GM12878 (cell line): ENCODE results near the gene USO1.

Source experiments
- ATF3 ChIP-seq: IDR thresholded peaks from 2 replicates; pipeline ENCODE4 v1.6.1; 2011; ENCODE audit warnings: low read depth, mild to moderate bottlenecking, low read length, moderate library complexity, borderline replicate concordance; ENCODE audit errors: extremely low read depth
- EP300 ChIP-seq, 2 experiments: fragments of 150-350 bp in 1 of 2; IDR thresholded peaks; 2 replicates each; pipeline ENCODE4 v1.6.1; 2011 to 2012; ENCODE audit warnings: low read depth in 2 of 2, low read length in 2 of 2, borderline replicate concordance in 1 of 2, improper control_type of control experiment in 1 of 2, inconsistent platforms in 1 of 2; ENCODE audit not compliant: control insufficient read depth in 1 of 2
- EZH2 ChIP-seq: IDR thresholded peaks from 2 replicates; pipeline ENCODE4 v1.6.1; 2012; ENCODE audit warnings: low read depth, mild to moderate bottlenecking, control low read depth, inconsistent platforms, low read length, borderline replicate concordance; ENCODE audit not compliant: control insufficient read depth
- GABPA ChIP-seq: IDR thresholded peaks from 2 replicates; pipeline ENCODE4 v1.6.1; 2014; ENCODE audit warnings: antibody characterized with exemption, low read depth, mild to moderate bottlenecking, inconsistent platforms
- MXI1 ChIP-seq: fragments of 150-350 bp; IDR thresholded peaks from 2 replicates; pipeline ENCODE4 v1.6.1; 2011; ENCODE audit warnings: low read depth, mild to moderate bottlenecking, inconsistent platforms, low read length, improper control_type of control experiment
- NR2C2 ChIP-seq: IDR thresholded peaks from 2 replicates; pipeline ENCODE4 v1.6.1; 2011; ENCODE audit warnings: borderline replicate concordance, low read depth; ENCODE audit not compliant: control insufficient read depth, insufficient read length
- POLR2A ChIP-seq: IDR thresholded peaks from 2 replicates; pipeline ENCODE4 v1.6.1; 2011; ENCODE audit warnings: low read depth, mild to moderate bottlenecking, low read length
- SUPT20H ChIP-seq: IDR thresholded peaks from 2 replicates; pipeline ENCODE4 v1.6.1; 2011; ENCODE audit warnings: low read depth, mild to moderate bottlenecking, low read length, moderate library complexity, borderline replicate concordance; ENCODE audit not compliant: control insufficient read depth
- ZBTB11 ChIP-seq: fragments of 450-650 bp; formaldehyde crosslinking; IDR thresholded peaks from 2 replicates; pipeline ENCODE4 v1.5.0; 2022; ENCODE audit warnings: mild to moderate bottlenecking, missing genetic modification characterization
- TF ChIP-seq, protein P1 (sequence below), 3 experiments: IDR thresholded peaks in 2 of 3; conservative IDR thresholded peaks in 1 of 3; 2 replicates each; pipeline ENCODE4 v1.5.1; 2011; ENCODE audit warnings: low read depth in 3 of 3, low read length in 3 of 3, mild to moderate bottlenecking in 3 of 3, control low read depth in 2 of 3, moderate library complexity in 2 of 3, inconsistent platforms in 1 of 3, mixed read lengths in 1 of 3; ENCODE audit not compliant: control insufficient read depth in 2 of 3, insufficient read depth in 1 of 3; ENCODE audit errors: extremely low read depth in 1 of 3
- TF ChIP-seq, protein P2 (sequence below): IDR thresholded peaks from 2 replicates; pipeline ENCODE4 v1.6.1; 2012; ENCODE audit warnings: low read depth, low read length, improper control_type of control experiment

GRCh38 chr4:75745161-75745560 is 20.8 kb downstream of the USO1 start:
- TF ChIP-seq, protein P1, sequence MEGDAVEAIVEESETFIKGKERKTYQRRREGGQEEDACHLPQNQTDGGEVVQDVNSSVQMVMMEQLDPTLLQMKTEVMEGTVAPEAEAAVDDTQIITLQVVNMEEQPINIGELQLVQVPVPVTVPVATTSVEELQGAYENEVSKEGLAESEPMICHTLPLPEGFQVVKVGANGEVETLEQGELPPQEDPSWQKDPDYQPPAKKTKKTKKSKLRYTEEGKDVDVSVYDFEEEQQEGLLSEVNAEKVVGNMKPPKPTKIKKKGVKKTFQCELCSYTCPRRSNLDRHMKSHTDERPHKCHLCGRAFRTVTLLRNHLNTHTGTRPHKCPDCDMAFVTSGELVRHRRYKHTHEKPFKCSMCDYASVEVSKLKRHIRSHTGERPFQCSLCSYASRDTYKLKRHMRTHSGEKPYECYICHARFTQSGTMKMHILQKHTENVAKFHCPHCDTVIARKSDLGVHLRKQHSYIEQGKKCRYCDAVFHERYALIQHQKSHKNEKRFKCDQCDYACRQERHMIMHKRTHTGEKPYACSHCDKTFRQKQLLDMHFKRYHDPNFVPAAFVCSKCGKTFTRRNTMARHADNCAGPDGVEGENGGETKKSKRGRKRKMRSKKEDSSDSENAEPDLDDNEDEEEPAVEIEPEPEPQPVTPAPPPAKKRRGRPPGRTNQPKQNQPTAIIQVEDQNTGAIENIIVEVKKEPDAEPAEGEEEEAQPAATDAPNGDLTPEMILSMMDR (IDR thresholded peaks at IDR 0.05 in 2 of 3, conservative IDR thresholded peaks at IDR 0.05 in 1 of 3; ENCODE audit: control insufficient read depth in 2 of 3, extremely low read depth in 1 of 3, insufficient read depth in 1 of 3, low read depth in 3 of 3, low read length in 3 of 3) = no peak
- TF ChIP-seq POLR2A = no peak
- TF ChIP-seq EP300 (IDR thresholded peaks at IDR 0.05; ENCODE audit: borderline replicate concordance in 1 of 2, control insufficient read depth in 1 of 2, low read depth in 2 of 2, low read length in 2 of 2) = no peak
- TF ChIP-seq NR2C2 = no peak
- no peak for TF ChIP-seq ZBTB11
- TF ChIP-seq MXI1 = no peak
- no peak for TF ChIP-seq GABPA
- no peak for TF ChIP-seq EZH2
- no peak for TF ChIP-seq ATF3
- TF ChIP-seq SUPT20H = no peak
- TF ChIP-seq, protein P2, sequence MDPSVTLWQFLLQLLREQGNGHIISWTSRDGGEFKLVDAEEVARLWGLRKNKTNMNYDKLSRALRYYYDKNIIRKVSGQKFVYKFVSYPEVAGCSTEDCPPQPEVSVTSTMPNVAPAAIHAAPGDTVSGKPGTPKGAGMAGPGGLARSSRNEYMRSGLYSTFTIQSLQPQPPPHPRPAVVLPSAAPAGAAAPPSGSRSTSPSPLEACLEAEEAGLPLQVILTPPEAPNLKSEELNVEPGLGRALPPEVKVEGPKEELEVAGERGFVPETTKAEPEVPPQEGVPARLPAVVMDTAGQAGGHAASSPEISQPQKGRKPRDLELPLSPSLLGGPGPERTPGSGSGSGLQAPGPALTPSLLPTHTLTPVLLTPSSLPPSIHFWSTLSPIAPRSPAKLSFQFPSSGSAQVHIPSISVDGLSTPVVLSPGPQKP = no peak
